ENCODE results near the gene SMARCB1. TPM values are rescaled to one million over a fixed set of nuclear protein-coding genes. Genes with fewer than 3 reads are reported as not detected.

SMARCB1 gene
- total RNA-seq, 2 donors from 2014 or later: 136 to 148 TPM

GRCh38 chr22:23777776-23778576, 8.8 kb upstream of the SMARCB1 start:
- DNase-seq: no peak
- Mint-ChIP-seq H3K4me3 (no peak overlapping the region), H3K27ac (no peak overlapping the region), H3K9me3 (no peaks in the 10 kb centered on the region), H3K27me3 (ENCODE audit: insufficient read depth) (peaks cover 30% of the 10 kb centered on the region), H3K36me3 (ENCODE audit: low read depth) (no peaks in the 10 kb centered on the region), H3K4me1 (peaks cover 18% of the 10 kb centered on the region)
- Histone ChIP-seq H3K9me3 (ENCODE audit: control insufficient read depth, low read length) (no peaks in the 10 kb centered on the region), H3K27me3 (ENCODE audit: control insufficient read depth, insufficient read depth, low read length, poor library complexity, severe bottlenecking) (no peaks in the 10 kb centered on the region), H3K9ac (ENCODE audit: extremely low read depth, low read length, poor library complexity, severe bottlenecking) (no peak overlapping the region), H3K36me3 (ENCODE audit: control insufficient read depth, insufficient read depth, low read length) (no peaks in the 10 kb centered on the region), H3K4me1 (ENCODE audit: control insufficient read depth, insufficient read depth, low read length) (peaks cover 3% of the 10 kb centered on the region), H3K4me3 (ENCODE audit: low read length) (no peak overlapping the region), H3K27ac (ENCODE audit: low read depth, low read length) (no peak overlapping the region)
- 93 to 94% methylated on average over 8 to 11 of the region's 11 CpGs for WGBS, 2 experiments (ENCODE audit: insufficient coverage in 1 of 2, insufficient read length in 1 of 2)
- no peak for TF ChIP-seq CTCF (conservative IDR thresholded peaks at IDR 0.05)

DNA sequence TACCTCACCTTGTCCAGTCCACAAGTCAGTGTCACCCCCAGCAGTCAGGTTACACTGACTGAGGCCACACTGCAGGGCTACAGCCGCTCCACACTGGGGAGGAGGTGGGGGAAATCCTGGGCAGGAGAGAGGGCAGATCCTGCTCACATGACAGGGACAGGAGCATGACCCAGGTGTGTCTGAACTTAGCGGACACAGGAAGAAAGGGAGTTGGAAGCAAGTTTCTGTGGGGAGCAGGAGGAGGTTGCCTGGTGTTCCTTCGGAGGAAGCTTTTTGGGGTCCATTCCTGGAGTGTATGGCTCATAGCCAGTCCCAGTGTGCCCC, 8.2 kb upstream of the SMARCB1 start:
- Histone ChIP-seq H3K4me3 (ENCODE audit: low read length) (no peak overlapping the region), H3K9ac (ENCODE audit: extremely low read depth, low read length, poor library complexity, severe bottlenecking) (no peak overlapping the region), H3K27me3 (ENCODE audit: control insufficient read depth, insufficient read depth, low read length, poor library complexity, severe bottlenecking) (no peaks in the 10 kb centered on the region), H3K27ac (ENCODE audit: low read depth, low read length) (no peak overlapping the region), H3K9me3 (ENCODE audit: control insufficient read depth, low read length) (no peaks in the 10 kb centered on the region), H3K36me3 (ENCODE audit: control insufficient read depth, insufficient read depth, low read length) (no peaks in the 10 kb centered on the region), H3K4me1 (ENCODE audit: control insufficient read depth, insufficient read depth, low read length) (peaks cover 1% of the 10 kb centered on the region)
- no peak for TF ChIP-seq CTCF (conservative IDR thresholded peaks at IDR 0.05)
- no peak for DNase-seq
- WGBS, 2 experiments (ENCODE audit: insufficient coverage in 1 of 2, insufficient read length in 1 of 2): 84 to 92% methylated on average over 1 to 3 of the region's 3 CpGs
- Mint-ChIP-seq H3K4me1 (peaks cover 12% of the 10 kb centered on the region), H3K27me3 (ENCODE audit: insufficient read depth) (peaks cover 24% of the 10 kb centered on the region), H3K9me3 (no peaks in the 10 kb centered on the region), H3K36me3 (ENCODE audit: low read depth) (no peaks in the 10 kb centered on the region), H3K4me3 (no peak overlapping the region), H3K27ac (no peak overlapping the region)

DNA sequence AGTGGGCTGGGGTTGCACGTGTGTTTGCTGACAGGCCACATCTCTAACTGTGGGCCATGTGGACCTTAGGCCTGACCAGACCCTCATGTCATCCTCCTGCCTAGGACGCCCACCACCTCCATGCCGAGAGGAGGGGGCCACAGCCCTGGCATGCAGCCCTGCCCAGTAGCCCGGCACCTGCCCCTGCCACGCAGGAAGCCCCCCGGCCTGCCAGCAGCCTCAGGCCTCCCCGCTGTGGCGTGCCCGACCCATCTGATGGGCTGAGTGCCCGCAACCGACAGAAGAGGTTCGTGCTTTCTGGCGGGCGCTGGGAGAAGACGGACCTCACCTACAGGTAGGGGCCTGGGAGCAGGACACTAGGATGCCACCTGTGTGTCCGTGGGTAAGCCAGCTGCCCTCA, 7.7 kb upstream of the SMARCB1 start:
- Mint-ChIP-seq H3K27ac (no peak overlapping the region), H3K4me1 (peaks cover 10% of the 10 kb centered on the region), H3K9me3 (no peaks in the 10 kb centered on the region), H3K4me3 (no peak overlapping the region), H3K36me3 (ENCODE audit: low read depth) (no peaks in the 10 kb centered on the region), H3K27me3 (ENCODE audit: insufficient read depth) (peaks cover 19% of the 10 kb centered on the region)
- H3K36me3 ChIP-seq (ENCODE audit: control insufficient read depth, insufficient read depth, low read length): no peaks in the 10 kb centered on the region
- no peak overlapping the region for H3K27ac ChIP-seq (ENCODE audit: low read depth, low read length)
- no peak for DNase-seq
- WGBS, 2 experiments (ENCODE audit: insufficient coverage in 1 of 2, insufficient read length in 1 of 2): 95% methylated on average over 12 to 16 of the region's 16 CpGs
- no peak for TF ChIP-seq CTCF (conservative IDR thresholded peaks at IDR 0.05)
- no peak overlapping the region for H3K4me3 ChIP-seq (ENCODE audit: low read length)
- no peaks in the 10 kb centered on the region for H3K9me3 ChIP-seq (ENCODE audit: control insufficient read depth, low read length)
- no peaks in the 10 kb centered on the region for H3K4me1 ChIP-seq (ENCODE audit: control insufficient read depth, insufficient read depth, low read length)
- H3K9ac ChIP-seq (ENCODE audit: extremely low read depth, low read length, poor library complexity, severe bottlenecking): no peak overlapping the region
- no peaks in the 10 kb centered on the region for H3K27me3 ChIP-seq (ENCODE audit: control insufficient read depth, insufficient read depth, low read length, poor library complexity, severe bottlenecking)

Measured in endodermal cell (in vitro differentiated cells).